A549 (cell line): ENCODE data around the gene KANSL1. TPM values are rescaled to one million over a fixed set of nuclear protein-coding genes. Genes with fewer than 3 reads are reported as not detected.
"Not testable (repeated sequence)": the region's sequence is repeated elsewhere in the genome, so short reads cannot be mapped to it uniquely, and the experiment has no call there.

Source experiments
- ATAC-seq, 2 experiments: fragments of 200-7000 bp in 1 of 2; fragments of >200 bp in 1 of 2; cut with Nextera tagmentation in 1 of 2; cut with Tn5 transposase in 1 of 2; 3 replicates each; pipeline versions ENCODE4 v1.8.0 to v1.9.1; 2018 to 2020; ENCODE audit warnings: mild to moderate bottlenecking in 1 of 2, moderate library complexity in 1 of 2
- CTCF ChIA-PET: fragments of 300-600 bp; sonication (Branson Sonifier 250); formaldehyde crosslinking; extraction: SDS; loops from one replicate; lab custom pipeline; 2021; ENCODE audit warnings: antibody characterized with exemption, inconsistent platforms; lab: Yijun Ruan, JAX
- POLR2A ChIA-PET: fragments of 350-600 bp; formaldehyde crosslinking; extraction: SDS; loops from one replicate; lab custom pipeline; 2021; ENCODE audit warnings: antibody characterized with exemption, inconsistent platforms; lab: Yijun Ruan, JAX
- DNase-seq, 2 experiments: peaks; one replicate each; pipeline versions ENCODE4 v3.0.0 to v3.0.0-alpha.2; 2011 to 2016; ENCODE audit warnings: low read depth in 1 of 2, low spot score in 1 of 2
- FAIRE-seq: peaks from 2 replicates; lab custom pipeline; 2011; peaks lifted over from hg19 to GRCh38; lab: Jason Lieb, UNC
- H3K27ac ChIP-seq, 2 experiments: fragments of >200 bp; sonication (Bioruptor Twin); formaldehyde crosslinking; 3 replicates each; pipeline ENCODE4 v1.5.1; 2016 to 2017
- H3K4me1 ChIP-seq: fragments of >200 bp; sonication (Bioruptor Twin); formaldehyde crosslinking; 3 replicates; pipeline ENCODE4 v1.6.1; 2016
- H3K4me2 ChIP-seq: fragments of >200 bp; sonication (Bioruptor Twin); formaldehyde crosslinking; 3 replicates; pipeline ENCODE4 v1.6.1; 2016
- H3K4me3 ChIP-seq: fragments of >200 bp; sonication (Bioruptor Twin); formaldehyde crosslinking; 3 replicates; pipeline ENCODE4 v1.5.1; 2016
- H3K9me3 ChIP-seq: fragments of >200 bp; sonication (Bioruptor Twin); formaldehyde crosslinking; 3 replicates; pipeline ENCODE4 v1.6.1; 2016
- BHLHE40 ChIP-seq: IDR thresholded peaks from 2 replicates; pipeline ENCODE4 v1.6.1; 2012; ENCODE audit warnings: low read depth, low read length, inconsistent platforms
- CEBPB ChIP-seq, 2 experiments: fragments of >200 bp in 1 of 2; sonication (Bioruptor Twin) in 1 of 2; formaldehyde crosslinking in 1 of 2; IDR thresholded peaks; 2 replicates each; pipeline ENCODE4 v1.6.1; 2012 to 2016
- CHD2 ChIP-seq: fragments of 150-350 bp; IDR thresholded peaks from 2 replicates; pipeline ENCODE4 v1.6.1; 2014; ENCODE audit warnings: low read length; ENCODE audit not compliant: partially characterized antibody
- CHD4 ChIP-seq: fragments of 200-600 bp; sonication (generic); IDR thresholded peaks from 2 replicates; pipeline ENCODE4 v1.6.1; 2016; ENCODE audit warnings: antibody characterized with exemption, mild to moderate bottlenecking, borderline replicate concordance
- CTCF ChIP-seq: fragments of >200 bp; sonication (Bioruptor Twin); formaldehyde crosslinking; IDR thresholded peaks from 3 replicates; pipeline ENCODE4 v1.5.1; 2016
- EHMT2 ChIP-seq: fragments of 200-600 bp; sonication (generic); IDR thresholded peaks from 2 replicates; pipeline ENCODE4 v1.6.1; 2016; ENCODE audit warnings: antibody characterized with exemption, low read depth, mild to moderate bottlenecking, moderate library complexity
- ELK1 ChIP-seq: fragments of 150-350 bp; IDR thresholded peaks from 2 replicates; pipeline ENCODE4 v1.6.1; 2014; ENCODE audit warnings: low read depth, mild to moderate bottlenecking, low read length
- EP300 ChIP-seq, 2 experiments: fragments of >200 bp; sonication (Bioruptor Twin); formaldehyde crosslinking; IDR thresholded peaks; 2 replicates in 1 of 2; 3 replicates in 1 of 2; pipeline ENCODE4 v1.6.1; 2016 to 2017
- ESRRA ChIP-seq: fragments of 150-350 bp; IDR thresholded peaks from 2 replicates; pipeline ENCODE4 v1.6.1; 2014; ENCODE audit warnings: mild to moderate bottlenecking, low read length, borderline replicate concordance
- HMGXB4 ChIP-seq: fragments of 250-450 bp; sonication (Bioruptor Pico); IDR thresholded peaks from 2 replicates; pipeline ENCODE4 v1.5.0; 2021; ENCODE audit warnings: mild to moderate bottlenecking, moderate library complexity, borderline replicate concordance
- HOXB13 ChIP-seq: fragments of 250-450 bp; sonication (Bioruptor Pico); IDR thresholded peaks from 2 replicates; pipeline ENCODE4 v1.5.0; 2020; ENCODE audit warnings: low read depth, mild to moderate bottlenecking, moderate library complexity
- KDM1A ChIP-seq: fragments of 200-600 bp; sonication (generic); IDR thresholded peaks from 2 replicates; pipeline ENCODE4 v1.6.1; 2016; ENCODE audit warnings: low read depth, mild to moderate bottlenecking
- MAZ ChIP-seq: fragments of 150-350 bp; IDR thresholded peaks from 2 replicates; pipeline ENCODE4 v1.6.1; 2014; ENCODE audit warnings: antibody characterized with exemption, low read depth, low read length, borderline replicate concordance
- RAD21 ChIP-seq, 2 experiments: fragments of >200 bp in 1 of 2; sonication (Bioruptor Twin) in 1 of 2; formaldehyde crosslinking in 1 of 2; IDR thresholded peaks in 1 of 2; conservative IDR thresholded peaks in 1 of 2; 2 replicates in 1 of 2; 3 replicates in 1 of 2; pipeline ENCODE4 v1.6.1; 2012 to 2018; ENCODE audit warnings: inconsistent platforms in 1 of 2
- RNF2 ChIP-seq: fragments of 200-600 bp; sonication (generic); IDR thresholded peaks from 2 replicates; pipeline ENCODE4 v1.6.1; 2016; ENCODE audit warnings: low read depth, mild to moderate bottlenecking, antibody characterized with exemption, moderate library complexity, borderline replicate concordance
- SREBF2 ChIP-seq: fragments of 450-650 bp; IDR thresholded peaks from 2 replicates; pipeline ENCODE4 v1.6.1; 2014; ENCODE audit warnings: mild to moderate bottlenecking, moderate library complexity
- ZFP36 ChIP-seq: fragments of 450-650 bp; IDR thresholded peaks from 2 replicates; pipeline ENCODE4 v1.6.1; 2014; ENCODE audit warnings: borderline replicate concordance; ENCODE audit not compliant: partially characterized antibody
- WGBS: methylation state at CpG from one replicate; pipeline ENCODE4 v1.1.6; 2017; ENCODE audit errors: missing lambda C conversion rate; 5-methylcytosine and 5-hydroxymethylcytosine counted together
- polyA plus RNA-seq, 4 experiments: library from polyadenylated mRNA; depleted of rRNA in 3 of 4; stranded (reverse); fragments of >200 nt; fragmentation: RNase III in 1 of 4; extraction: RNeasy Plus Mini Kit Qiagen cat#74134 plus additional on column Dnase treatment in 1 of 4; gene quantifications; 2 replicates in 3 of 4; 3 replicates in 1 of 4; pipeline ENCODE4 v1.2.3, GENCODE V29; 2011 to 2017
- TF ChIP-seq, protein P1 (sequence below): IDR thresholded peaks from 2 replicates; pipeline ENCODE4 v1.6.1; 2012
- TF ChIP-seq, protein P2 (sequence below): IDR thresholded peaks from 2 replicates; pipeline ENCODE4 v1.6.1; 2012; ENCODE audit warnings: low read depth, borderline replicate concordance

Gene KANSL1
- polyA plus RNA-seq, 2 of the 4 experiments (the other 2 are of a cell fraction): 22.6 to 27.9 TPM

DNA sequence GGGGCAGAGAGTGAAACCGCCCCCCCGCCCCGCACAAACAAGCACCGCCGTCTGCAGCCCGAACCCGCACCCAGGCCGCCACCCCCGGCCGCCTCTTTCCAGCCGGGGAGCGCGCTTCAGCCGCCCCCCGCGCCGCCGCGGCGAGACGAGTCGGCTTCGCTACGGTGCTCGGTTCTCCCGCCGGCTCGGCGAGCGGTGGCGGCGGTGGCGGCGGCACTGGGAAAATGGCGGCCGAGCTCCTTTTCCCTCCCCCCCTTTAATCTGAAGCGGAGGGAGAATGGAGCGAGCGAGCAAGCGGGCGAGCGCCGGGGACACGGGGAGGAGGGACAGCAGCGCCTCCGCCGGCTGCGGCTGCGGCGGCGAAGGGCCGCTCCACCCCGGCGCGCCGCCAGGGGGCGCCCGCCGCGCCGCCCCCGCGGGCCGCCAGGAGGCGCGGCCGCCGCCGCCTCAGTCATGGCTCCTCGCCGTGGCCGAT lies at the start of gene KANSL1 (continued):
- no peak; the same call in 1 of the 2 replicates for TF ChIP-seq BHLHE40
- TF ChIP-seq, protein P1, sequence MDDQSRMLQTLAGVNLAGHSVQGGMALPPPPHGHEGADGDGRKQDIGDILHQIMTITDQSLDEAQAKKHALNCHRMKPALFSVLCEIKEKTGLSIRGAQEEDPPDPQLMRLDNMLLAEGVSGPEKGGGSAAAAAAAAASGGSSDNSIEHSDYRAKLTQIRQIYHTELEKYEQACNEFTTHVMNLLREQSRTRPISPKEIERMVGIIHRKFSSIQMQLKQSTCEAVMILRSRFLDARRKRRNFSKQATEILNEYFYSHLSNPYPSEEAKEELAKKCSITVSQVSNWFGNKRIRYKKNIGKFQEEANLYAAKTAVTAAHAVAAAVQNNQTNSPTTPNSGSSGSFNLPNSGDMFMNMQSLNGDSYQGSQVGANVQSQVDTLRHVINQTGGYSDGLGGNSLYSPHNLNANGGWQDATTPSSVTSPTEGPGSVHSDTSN: peak; percentile 58; the same call in 1 of the 2 replicates
- peak in 1 of 2 experiments; percentile 24; a peak in 1 of 5 replicates for TF ChIP-seq EP300 (IDR thresholded peaks at IDR 0.05)
- no peak for TF ChIP-seq CHD4
- TF ChIP-seq CEBPB (IDR thresholded peaks at IDR 0.05): no peak
- TF ChIP-seq RAD21 (conservative IDR thresholded peaks at IDR 0.05 in 1 of 2, IDR thresholded peaks at IDR 0.05 in 1 of 2): peak; percentile 57; a peak in 4 of 5 replicates
- TF ChIP-seq SREBF2: no peak
- no peak for TF ChIP-seq HOXB13 (CRISPR knock-in tag)
- TF ChIP-seq MAZ: peak; percentile 92
- peak; percentile 100 for TF ChIP-seq CTCF
- no peak for TF ChIP-seq ZFP36
- no peak for TF ChIP-seq KDM1A
- no peak for TF ChIP-seq ELK1
- TF ChIP-seq EHMT2: no peak
- no peak; the same call in 1 of the 2 replicates for TF ChIP-seq HMGXB4 (CRISPR knock-in tag)
- TF ChIP-seq CHD2: no peak
- TF ChIP-seq RNF2: no peak
- no peak for TF ChIP-seq ESRRA
- TF ChIP-seq, protein P2, sequence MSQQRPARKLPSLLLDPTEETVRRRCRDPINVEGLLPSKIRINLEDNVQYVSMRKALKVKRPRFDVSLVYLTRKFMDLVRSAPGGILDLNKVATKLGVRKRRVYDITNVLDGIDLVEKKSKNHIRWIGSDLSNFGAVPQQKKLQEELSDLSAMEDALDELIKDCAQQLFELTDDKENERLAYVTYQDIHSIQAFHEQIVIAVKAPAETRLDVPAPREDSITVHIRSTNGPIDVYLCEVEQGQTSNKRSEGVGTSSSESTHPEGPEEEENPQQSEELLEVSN: peak; percentile 6; the same call in 1 of the 2 replicates

GRCh38 chr17:46231359-46231758 lies 38.1 kb upstream of the KANSL1 start:
- POLR2A ChIA-PET, ATAC-seq, DNase-seq, CTCF ChIA-PET, H3K4me1 ChIP-seq, H3K9me3 ChIP-seq, H3K27ac ChIP-seq, H3K4me3 ChIP-seq, H3K4me2 ChIP-seq, FAIRE-seq: not testable (repeated sequence)
- WGBS: 67% methylated on average over 8 of the region's 8 CpGs
